ENCODE data around the gene KIR3DL2.

- no peak for TF ChIP-seq CTCF (IDR thresholded peaks at IDR 0.05 in 4 of 5, conservative IDR thresholded peaks at IDR 0.05 in 1 of 5)
- no peak for TF ChIP-seq POLR2A (IDR thresholded peaks at IDR 0.05)
Measured at GRCh38 chr19:54851353-54851752, 1.1 kb downstream of the KIR3DL2 start.
